ENCODE measurements around the gene SERPINA5.
A peak's percentile ranks its signal among the peaks of the same experiment; 100 is the strongest.

Gene SERPINA5

GRCh38 chr14:94621358-94622134 is 40.3 kb downstream of the SERPINA5 start:
- Histone ChIP-seq H3K4me1 (ENCODE audit: control insufficient read depth, insufficient read depth, low read length) (no peaks in the 10 kb centered on the region), H3K9ac (ENCODE audit: low read length) (no peak overlapping the region), H3K9me3 (ENCODE audit: control insufficient read depth, low read length) (peaks cover 49% of the 10 kb centered on the region), H3K36me3 (ENCODE audit: control insufficient read depth, insufficient read depth, low read length, severe bottlenecking) (peaks cover 7% of the 10 kb centered on the region), H3K4me3 (ENCODE audit: low read length) (no peak overlapping the region), H3K27me3 (replicated peaks; ENCODE audit: control insufficient read depth, insufficient read depth, low read length) (peaks cover 49% of the 10 kb centered on the region)
- DNase-seq (ENCODE audit: low read depth) = no peak

- H3K9ac ChIP-seq (ENCODE audit: low read length) = no peak overlapping the region
- peaks cover 57% of the 10 kb centered on the region for H3K27me3 ChIP-seq (replicated peaks; ENCODE audit: control insufficient read depth, insufficient read depth, low read length)
- H3K9me3 ChIP-seq (ENCODE audit: control insufficient read depth, low read length) = peaks cover 36% of the 10 kb centered on the region
- no peaks in the 10 kb centered on the region for H3K4me1 ChIP-seq (ENCODE audit: control insufficient read depth, insufficient read depth, low read length)
- peak; percentile 19 for DNase-seq (ENCODE audit: low read depth)
- H3K4me3 ChIP-seq (ENCODE audit: low read length) = no peak overlapping the region
- H3K36me3 ChIP-seq (ENCODE audit: control insufficient read depth, insufficient read depth, low read length, severe bottlenecking) = peaks cover 7% of the 10 kb centered on the region
Observed at GRCh38 chr14:94622653-94623421, 41.6 kb downstream of the SERPINA5 start.

DNA sequence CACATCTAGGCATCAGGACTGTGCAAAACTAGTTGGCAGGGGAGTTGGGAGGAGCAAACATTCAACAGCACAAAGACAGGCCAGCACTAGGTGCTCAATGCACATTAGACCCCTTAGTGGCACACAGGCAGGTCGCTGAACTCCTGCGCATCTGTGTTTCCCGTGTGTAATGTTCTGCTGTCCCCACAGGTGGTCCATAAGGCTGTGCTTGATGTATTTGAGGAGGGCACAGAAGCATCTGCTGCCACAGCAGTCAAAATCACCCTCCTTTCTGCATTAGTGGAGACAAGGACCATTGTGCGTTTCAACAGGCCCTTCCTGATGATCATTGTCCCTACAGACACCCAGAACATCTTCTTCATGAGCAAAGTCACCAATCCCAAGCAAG is 42.2 kb downstream of the SERPINA5 start:
- Histone ChIP-seq H3K4me1 (ENCODE audit: control insufficient read depth, insufficient read depth, low read length) (no peaks in the 10 kb centered on the region), H3K27me3 (replicated peaks; ENCODE audit: control insufficient read depth, insufficient read depth, low read length) (peaks cover 63% of the 10 kb centered on the region), H3K36me3 (ENCODE audit: control insufficient read depth, insufficient read depth, low read length, severe bottlenecking) (peaks cover 7% of the 10 kb centered on the region), H3K9me3 (ENCODE audit: control insufficient read depth, low read length) (peaks cover 30% of the 10 kb centered on the region), H3K4me3 (ENCODE audit: low read length) (no peak overlapping the region), H3K9ac (ENCODE audit: low read length) (no peak overlapping the region)
- no peak for DNase-seq (ENCODE audit: low read depth)

- no peak overlapping the region for H3K9ac ChIP-seq (ENCODE audit: low read length)
- peaks cover 6% of the 10 kb centered on the region for H3K36me3 ChIP-seq (ENCODE audit: control insufficient read depth, insufficient read depth, low read length, severe bottlenecking)
- H3K4me3 ChIP-seq (ENCODE audit: low read length) = no peak overlapping the region
- no peaks in the 10 kb centered on the region for H3K4me1 ChIP-seq (ENCODE audit: control insufficient read depth, insufficient read depth, low read length)
- DNase-seq (ENCODE audit: low read depth) = no peak
- H3K9me3 ChIP-seq (ENCODE audit: control insufficient read depth, low read length) = peaks cover 25% of the 10 kb centered on the region
- peaks cover 68% of the 10 kb centered on the region for H3K27me3 ChIP-seq (replicated peaks; ENCODE audit: control insufficient read depth, insufficient read depth, low read length)
Observed at GRCh38 chr14:94623856-94624499, 42.8 kb downstream of the SERPINA5 start.

- no peaks in the 10 kb centered on the region for H3K36me3 ChIP-seq (ENCODE audit: control insufficient read depth, insufficient read depth, low read length, severe bottlenecking)
Observed at GRCh38 chr14:94624537-94625352, 43.5 kb downstream of the SERPINA5 start.

DNA sequence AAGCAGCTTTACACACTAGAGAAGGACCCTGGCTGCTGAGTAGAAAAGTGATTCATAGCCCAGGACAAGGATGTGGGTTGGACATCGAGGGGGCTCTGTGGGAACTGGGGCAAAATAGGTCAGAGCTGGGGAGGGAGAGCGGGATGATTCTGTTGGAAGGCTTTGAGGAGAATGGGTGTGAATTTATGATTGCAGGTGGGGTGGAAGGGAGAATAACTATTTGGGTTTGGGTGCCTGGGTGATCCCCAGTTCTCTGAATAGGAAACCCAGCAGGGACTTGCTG is 44.1 kb downstream of the SERPINA5 start:
- no peak overlapping the region for H3K9ac ChIP-seq (ENCODE audit: low read length)
- peaks cover 11% of the 10 kb centered on the region for H3K9me3 ChIP-seq (ENCODE audit: control insufficient read depth, low read length)
- H3K27me3 ChIP-seq (replicated peaks; ENCODE audit: control insufficient read depth, insufficient read depth, low read length) = peaks cover 64% of the 10 kb centered on the region
- H3K36me3 ChIP-seq (ENCODE audit: control insufficient read depth, insufficient read depth, low read length, severe bottlenecking) = no peaks in the 10 kb centered on the region
- no peaks in the 10 kb centered on the region for H3K4me1 ChIP-seq (ENCODE audit: control insufficient read depth, insufficient read depth, low read length)
- DNase-seq (ENCODE audit: low read depth) = no peak
- no peak overlapping the region for H3K4me3 ChIP-seq (ENCODE audit: low read length)

More at GRCh38 chr14:94624537-94625352, 43.5 kb downstream of the SERPINA5 start:
- H3K4me3 ChIP-seq (ENCODE audit: low read length) = no peak overlapping the region
- no peak overlapping the region for H3K9ac ChIP-seq (ENCODE audit: low read length)
- H3K4me1 ChIP-seq (ENCODE audit: control insufficient read depth, insufficient read depth, low read length) = no peaks in the 10 kb centered on the region
- no peak for DNase-seq (ENCODE audit: low read depth)
- H3K27me3 ChIP-seq (replicated peaks; ENCODE audit: control insufficient read depth, insufficient read depth, low read length) = peaks cover 65% of the 10 kb centered on the region
- H3K9me3 ChIP-seq (ENCODE audit: control insufficient read depth, low read length) = peaks cover 17% of the 10 kb centered on the region

DNA sequence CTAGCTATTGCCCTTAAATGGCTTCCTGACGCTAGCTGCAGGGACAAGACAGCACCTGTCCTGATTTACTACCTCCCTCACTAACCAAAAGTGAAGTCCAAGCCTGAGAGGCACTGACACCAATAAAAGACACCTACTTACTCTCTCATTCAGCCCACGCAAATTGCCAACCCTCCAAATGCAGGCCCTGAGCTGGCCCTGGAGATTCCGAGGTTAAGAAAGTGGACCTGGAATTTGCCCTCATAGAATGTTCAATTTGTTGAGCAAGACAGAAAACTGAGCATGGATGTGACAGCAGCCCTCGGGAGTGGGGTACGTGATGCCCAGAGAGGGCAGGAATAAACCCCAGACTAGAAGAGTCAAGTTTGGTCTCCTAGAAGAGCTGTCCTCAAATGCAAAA is 47.4 kb downstream of the SERPINA5 start:
- peaks cover 66% of the 10 kb centered on the region for H3K27me3 ChIP-seq (replicated peaks; ENCODE audit: control insufficient read depth, insufficient read depth, low read length)
- no peaks in the 10 kb centered on the region for H3K4me1 ChIP-seq (ENCODE audit: control insufficient read depth, insufficient read depth, low read length)
- no peaks in the 10 kb centered on the region for H3K36me3 ChIP-seq (ENCODE audit: control insufficient read depth, insufficient read depth, low read length, severe bottlenecking)
- no peak overlapping the region for H3K4me3 ChIP-seq (ENCODE audit: low read length)
- no peak for DNase-seq (ENCODE audit: low read depth)
- peaks cover 11% of the 10 kb centered on the region for H3K9me3 ChIP-seq (ENCODE audit: control insufficient read depth, low read length)
- no peak overlapping the region for H3K9ac ChIP-seq (ENCODE audit: low read length)

- H3K36me3 ChIP-seq (ENCODE audit: control insufficient read depth, insufficient read depth, low read length, severe bottlenecking) = no peaks in the 10 kb centered on the region
- peaks cover 54% of the 10 kb centered on the region for H3K27me3 ChIP-seq (replicated peaks; ENCODE audit: control insufficient read depth, insufficient read depth, low read length)
- no peak for DNase-seq (ENCODE audit: low read depth)
Observed at GRCh38 chr14:94630396-94630795, 49.2 kb downstream of the SERPINA5 start.

GRCh38 chr14:94631050-94631449 is 49.8 kb downstream of the SERPINA5 start:
- peaks cover 50% of the 10 kb centered on the region for H3K27me3 ChIP-seq (replicated peaks; ENCODE audit: control insufficient read depth, insufficient read depth, low read length)
- peaks cover 11% of the 10 kb centered on the region for H3K9me3 ChIP-seq (ENCODE audit: control insufficient read depth, low read length)
- no peaks in the 10 kb centered on the region for H3K36me3 ChIP-seq (ENCODE audit: control insufficient read depth, insufficient read depth, low read length, severe bottlenecking)
- no peak for DNase-seq (ENCODE audit: low read depth)
- no peak overlapping the region for H3K4me3 ChIP-seq (ENCODE audit: low read length)
- no peaks in the 10 kb centered on the region for H3K4me1 ChIP-seq (ENCODE audit: control insufficient read depth, insufficient read depth, low read length)
- H3K9ac ChIP-seq (ENCODE audit: low read length) = no peak overlapping the region

More at GRCh38 chr14:94630396-94630795, 49.2 kb downstream of the SERPINA5 start:
- peaks cover 11% of the 10 kb centered on the region for H3K9me3 ChIP-seq (ENCODE audit: control insufficient read depth, low read length)
- H3K4me1 ChIP-seq (ENCODE audit: control insufficient read depth, insufficient read depth, low read length) = no peaks in the 10 kb centered on the region
- H3K4me3 ChIP-seq (ENCODE audit: low read length) = no peak overlapping the region
- H3K9ac ChIP-seq (ENCODE audit: low read length) = no peak overlapping the region

- Histone ChIP-seq H3K27me3 (replicated peaks; ENCODE audit: control insufficient read depth, insufficient read depth, low read length) (peaks cover 50% of the 10 kb centered on the region), H3K4me3 (ENCODE audit: low read length) (no peak overlapping the region), H3K4me1 (ENCODE audit: control insufficient read depth, insufficient read depth, low read length) (no peaks in the 10 kb centered on the region), H3K36me3 (ENCODE audit: control insufficient read depth, insufficient read depth, low read length, severe bottlenecking) (no peaks in the 10 kb centered on the region), H3K9me3 (ENCODE audit: control insufficient read depth, low read length) (peaks cover 11% of the 10 kb centered on the region), H3K9ac (ENCODE audit: low read length) (no peak overlapping the region)
- DNase-seq (ENCODE audit: low read depth) = no peak
Observed at GRCh38 chr14:94631536-94632304, 50.5 kb downstream of the SERPINA5 start.
